ENCODE data around the gene MACROD1. TPM values are rescaled to one million over a fixed set of nuclear protein-coding genes. Genes with fewer than 3 reads are reported as not detected.

The MACROD1 gene
- total RNA-seq, 1 donor from 2014 or later = 20.6 TPM

GRCh38 chr11:64040684-64041322 is 125.1 kb downstream of the MACROD1 start:
- H3K4me1 Mint-ChIP-seq (ENCODE audit: low read depth) = no peaks in the 10 kb centered on the region
- DNase-seq (ENCODE audit: low spot score) = no peak
- H3K27me3 Mint-ChIP-seq (ENCODE audit: low read depth) = peaks cover 2% of the 10 kb centered on the region
- H3K9me3 Mint-ChIP-seq (ENCODE audit: low read depth) = no peaks in the 10 kb centered on the region
- H3K4me3 Mint-ChIP-seq (ENCODE audit: unreplicated experiment) = no peak overlapping the region
- peak; percentile 64 for TF ChIP-seq CTCF (IDR thresholded peaks at IDR 0.05)
- H3K27ac Mint-ChIP-seq (ENCODE audit: unreplicated experiment) = peak overlapping the region; percentile 5
- no peaks in the 10 kb centered on the region for H3K36me3 Mint-ChIP-seq (ENCODE audit: low read depth)

- Mint-ChIP-seq H3K27me3 (ENCODE audit: low read depth) (peaks cover 11% of the 10 kb centered on the region), H3K27ac (ENCODE audit: unreplicated experiment) (no peak overlapping the region), H3K4me1 (ENCODE audit: low read depth) (peaks cover 5% of the 10 kb centered on the region), H3K4me3 (ENCODE audit: unreplicated experiment) (no peak overlapping the region), H3K36me3 (ENCODE audit: low read depth) (no peaks in the 10 kb centered on the region), H3K9me3 (ENCODE audit: low read depth) (no peaks in the 10 kb centered on the region)
- DNase-seq (ENCODE audit: low spot score) = no peak
- no peak for TF ChIP-seq CTCF (IDR thresholded peaks at IDR 0.05)
Measured at GRCh38 chr11:64039012-64039665, 126.8 kb downstream of the MACROD1 start.

- H3K27me3 Mint-ChIP-seq (ENCODE audit: low read depth) = peaks cover 12% of the 10 kb centered on the region
- H3K4me3 Mint-ChIP-seq (ENCODE audit: unreplicated experiment) = no peak overlapping the region
- DNase-seq (ENCODE audit: low spot score) = no peak
- H3K4me1 Mint-ChIP-seq (ENCODE audit: low read depth) = peaks cover 5% of the 10 kb centered on the region
- H3K27ac Mint-ChIP-seq (ENCODE audit: unreplicated experiment) = no peak overlapping the region
- H3K9me3 Mint-ChIP-seq (ENCODE audit: low read depth) = no peaks in the 10 kb centered on the region
- no peak for TF ChIP-seq CTCF (IDR thresholded peaks at IDR 0.05)
- H3K36me3 Mint-ChIP-seq (ENCODE audit: low read depth) = no peaks in the 10 kb centered on the region
Measured at GRCh38 chr11:64038500-64038899, 127.4 kb downstream of the MACROD1 start.

GRCh38 chr11:64037027-64037634 is 128.8 kb downstream of the MACROD1 start:
- Mint-ChIP-seq H3K4me3 (ENCODE audit: unreplicated experiment) (no peak overlapping the region), H3K27ac (ENCODE audit: unreplicated experiment) (no peak overlapping the region), H3K27me3 (ENCODE audit: low read depth) (peaks cover 12% of the 10 kb centered on the region), H3K9me3 (ENCODE audit: low read depth) (no peaks in the 10 kb centered on the region), H3K4me1 (ENCODE audit: low read depth) (peaks cover 5% of the 10 kb centered on the region), H3K36me3 (ENCODE audit: low read depth) (no peaks in the 10 kb centered on the region)
- no peak for DNase-seq (ENCODE audit: low spot score)
- no peak for TF ChIP-seq CTCF (IDR thresholded peaks at IDR 0.05)

GRCh38 chr11:64036087-64037026 is 129.6 kb downstream of the MACROD1 start:
- Mint-ChIP-seq H3K27ac (ENCODE audit: unreplicated experiment) (no peak overlapping the region), H3K36me3 (ENCODE audit: low read depth) (no peaks in the 10 kb centered on the region), H3K4me3 (ENCODE audit: unreplicated experiment) (no peak overlapping the region), H3K4me1 (ENCODE audit: low read depth) (peaks cover 5% of the 10 kb centered on the region), H3K9me3 (ENCODE audit: low read depth) (no peaks in the 10 kb centered on the region), H3K27me3 (ENCODE audit: low read depth) (peaks cover 11% of the 10 kb centered on the region)
- peak; percentile 46 for TF ChIP-seq CTCF (IDR thresholded peaks at IDR 0.05)
- no peak for DNase-seq (ENCODE audit: low spot score)

All from chondrocyte (in vitro differentiated cells).